HepG2 (cell line): ENCODE data around the gene ADCY7. TPM values are rescaled to one million over a fixed set of nuclear protein-coding genes. Genes with fewer than 3 reads are reported as not detected.
A peak's percentile ranks its signal among the peaks of the same experiment; 100 is the strongest.

Experiments used
- CBX5 ChIP-seq: sonication (generic); formaldehyde crosslinking; IDR thresholded peaks from 2 replicates; pipeline ENCODE4 v1.4.0; 2020; ENCODE audit warnings: missing genetic modification reagents, borderline replicate concordance
- EZH2 ChIP-seq: conservative IDR thresholded peaks from 2 replicates; pipeline ENCODE4 v1.6.1; 2012; ENCODE audit warnings: mild to moderate bottlenecking, low read depth, low read length, moderate library complexity
- FOXK2 ChIP-seq: fragments of 450-650 bp; IDR thresholded peaks from 2 replicates; pipeline ENCODE4 v1.6.1; 2016
- POGK ChIP-seq: sonication (generic); formaldehyde crosslinking; conservative IDR thresholded peaks from 2 replicates; pipeline ENCODE4 v1.8.0; 2022; ENCODE audit warnings: mild to moderate bottlenecking, moderate library complexity, missing genetic modification reagents
- POLR2AphosphoS5 ChIP-seq: IDR thresholded peaks from 2 replicates; pipeline ENCODE4 v1.6.1; 2012; ENCODE audit warnings: low read depth, low read length
- RFX5 ChIP-seq: IDR thresholded peaks from 2 replicates; pipeline ENCODE4 v1.6.1; 2011; ENCODE audit warnings: low read depth, low read length, improper control_type of control experiment
- TCF7L2 ChIP-seq: IDR thresholded peaks from 2 replicates; pipeline ENCODE4 v1.6.1; 2011; ENCODE audit warnings: mild to moderate bottlenecking, low read depth, low read length, moderate library complexity
- THRA ChIP-seq: sonication (generic); formaldehyde crosslinking; IDR thresholded peaks from 2 replicates; pipeline ENCODE4 v1.4.0; 2020; ENCODE audit warnings: missing genetic modification reagents, borderline replicate concordance
- YEATS4 ChIP-seq: sonication (generic); formaldehyde crosslinking; IDR thresholded peaks from 2 replicates; pipeline ENCODE4 v1.4.0; 2020; ENCODE audit warnings: missing genetic modification reagents, borderline replicate concordance
- ZBTB46 ChIP-seq: sonication (generic); formaldehyde crosslinking; IDR thresholded peaks from 2 replicates; pipeline ENCODE4 v1.4.0; 2020; ENCODE audit warnings: mild to moderate bottlenecking, missing genetic modification reagents, borderline replicate concordance
- ZMYM2 ChIP-seq: sonication (generic); formaldehyde crosslinking; IDR thresholded peaks from 2 replicates; pipeline ENCODE4 v1.8.0; 2022; ENCODE audit warnings: mild to moderate bottlenecking, missing genetic modification reagents
- ZNF263 ChIP-seq: sonication (generic); formaldehyde crosslinking; IDR thresholded peaks from 2 replicates; pipeline ENCODE4 v1.4.0; 2020; ENCODE audit warnings: missing genetic modification reagents
- ZNF331 ChIP-seq: sonication (generic); formaldehyde crosslinking; IDR thresholded peaks from 2 replicates; pipeline ENCODE4 v1.4.0; 2020; ENCODE audit warnings: missing genetic modification reagents
- ZNF687 ChIP-seq: sonication (generic); formaldehyde crosslinking; IDR thresholded peaks from 2 replicates; pipeline ENCODE4 v1.5.1; 2020; ENCODE audit warnings: mild to moderate bottlenecking, missing genetic modification reagents, moderate library complexity
- ZSCAN21 ChIP-seq: sonication (generic); formaldehyde crosslinking; IDR thresholded peaks from 2 replicates; pipeline ENCODE4 v1.8.0; 2022; ENCODE audit warnings: mild to moderate bottlenecking, missing genetic modification reagents, moderate library complexity, borderline replicate concordance
- polyA plus RNA-seq, 8 experiments: library from polyadenylated mRNA; depleted of rRNA in 3 of 8; stranded (reverse) in 7 of 8; unstranded in 1 of 8; fragments of >200 nt; fragmentation: Illumina TruSeq in 4 of 8; extraction: Trizol in 4 of 8; gene quantifications; 2 replicates each; pipeline versions ENCODE4 v1.2.1 to v1.2.3, GENCODE V29; 2011 to 2016; ENCODE audit warnings: low read depth in 4 of 8, missing spikeins in 1 of 8, mixed read lengths in 1 of 8; ENCODE audit not compliant: insufficient read depth in 1 of 8
- total RNA-seq, 5 experiments: library from RNA; depleted of rRNA; stranded (reverse); fragments of >200 nt; fragmentation: Illumina TruSeq; extraction: Trizol; gene quantifications; 2 replicates each; pipeline ENCODE4 v1.2.3, GENCODE V29; 2016; ENCODE audit warnings: low read depth in 1 of 5

The ADCY7 gene
- total and polyA plus RNA-seq, 2 of the 13 experiments (the other 11 are each of a cell fraction or from before 2014, with no cell fraction given): 2.2 to 4.3 TPM

GRCh38 chr16:50291719-50292565 is 25.6 kb downstream of the ADCY7 start (continued):
- peak; percentile 97 for TF ChIP-seq ZNF687 (CRISPR knock-in tag)
- peak; percentile 50; the same call in 1 of the 2 replicates for TF ChIP-seq ZBTB46
- peak; percentile 74; the same call in 1 of the 2 replicates for TF ChIP-seq YEATS4 (CRISPR knock-in tag)
- TF ChIP-seq FOXK2: no peak
- TF ChIP-seq EZH2: no peak
- no peak for TF ChIP-seq POGK (CRISPR knock-in tag)
- TF ChIP-seq CBX5 (CRISPR knock-in tag): no peak; the same call in 1 of the 2 replicates
- TF ChIP-seq THRA: peak; percentile 93
- TF ChIP-seq RFX5: no peak
- peak; percentile 83 for TF ChIP-seq ZSCAN21
- peak; percentile 93 for TF ChIP-seq ZNF331
- no peak for TF ChIP-seq POLR2AphosphoS5
- TF ChIP-seq TCF7L2: no peak
- TF ChIP-seq ZNF263 (CRISPR knock-in tag): peak; percentile 62; the same call in 1 of the 2 replicates
- TF ChIP-seq ZMYM2 (CRISPR knock-in tag): no peak
